ENCODE data around the gene VTI1A. TPM values are rescaled to one million over a fixed set of nuclear protein-coding genes. Genes with fewer than 3 reads are reported as not detected.

Gene VTI1A
- total RNA-seq, 4 donors from 2014 or later: 21.5 to 50.6 (median 37.5) TPM

DNA sequence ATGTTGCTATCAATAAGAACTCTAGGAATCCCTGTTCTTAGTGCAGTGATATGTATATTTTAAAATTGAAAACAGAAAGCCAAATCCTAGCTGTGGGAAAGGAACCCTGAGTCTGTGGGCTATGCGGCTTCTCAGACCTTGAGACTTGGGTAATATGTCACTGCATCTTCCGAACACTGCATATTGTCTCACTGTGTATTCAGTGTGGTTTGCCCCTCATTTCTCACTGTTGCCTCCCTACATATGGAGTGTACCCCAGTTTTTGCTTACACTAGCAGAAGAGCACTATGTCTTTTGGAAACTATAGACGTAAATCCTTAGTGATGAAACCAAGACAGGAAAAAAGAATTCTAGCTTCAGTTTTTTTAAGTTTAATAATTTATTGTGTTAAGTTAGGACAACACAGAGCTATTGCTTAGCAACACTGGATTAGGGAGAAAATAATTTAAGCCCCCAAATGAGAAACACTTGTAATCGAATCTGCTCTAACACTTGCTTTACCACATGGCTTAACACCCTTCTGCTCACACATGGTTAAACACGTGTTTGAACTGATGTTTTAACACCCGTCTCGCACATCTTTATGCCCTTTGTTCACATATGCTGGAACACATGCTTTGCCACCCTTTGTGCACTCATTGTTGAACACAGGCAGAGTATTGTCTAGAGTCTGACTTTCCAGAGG is 251.3 kb downstream of the VTI1A start:
- TF ChIP-seq POLR2A (IDR thresholded peaks at IDR 0.05): no peak
- TF ChIP-seq, protein P1, sequence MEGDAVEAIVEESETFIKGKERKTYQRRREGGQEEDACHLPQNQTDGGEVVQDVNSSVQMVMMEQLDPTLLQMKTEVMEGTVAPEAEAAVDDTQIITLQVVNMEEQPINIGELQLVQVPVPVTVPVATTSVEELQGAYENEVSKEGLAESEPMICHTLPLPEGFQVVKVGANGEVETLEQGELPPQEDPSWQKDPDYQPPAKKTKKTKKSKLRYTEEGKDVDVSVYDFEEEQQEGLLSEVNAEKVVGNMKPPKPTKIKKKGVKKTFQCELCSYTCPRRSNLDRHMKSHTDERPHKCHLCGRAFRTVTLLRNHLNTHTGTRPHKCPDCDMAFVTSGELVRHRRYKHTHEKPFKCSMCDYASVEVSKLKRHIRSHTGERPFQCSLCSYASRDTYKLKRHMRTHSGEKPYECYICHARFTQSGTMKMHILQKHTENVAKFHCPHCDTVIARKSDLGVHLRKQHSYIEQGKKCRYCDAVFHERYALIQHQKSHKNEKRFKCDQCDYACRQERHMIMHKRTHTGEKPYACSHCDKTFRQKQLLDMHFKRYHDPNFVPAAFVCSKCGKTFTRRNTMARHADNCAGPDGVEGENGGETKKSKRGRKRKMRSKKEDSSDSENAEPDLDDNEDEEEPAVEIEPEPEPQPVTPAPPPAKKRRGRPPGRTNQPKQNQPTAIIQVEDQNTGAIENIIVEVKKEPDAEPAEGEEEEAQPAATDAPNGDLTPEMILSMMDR (IDR thresholded peaks at IDR 0.05): no peak
- intact Hi-C loops (cut with DNase I; ENCODE audit: low total_unique reads): no loop called here
- no peaks in the 10 kb centered on the region for H3K4me1 ChIP-seq

GRCh38 chr10:112698818-112699164 is 251.8 kb downstream of the VTI1A start:
- Histone ChIP-seq H3K9me3 (no peaks in the 10 kb centered on the region), H3K27ac (no peak overlapping the region), H3K4me3 (no peak overlapping the region), H3K36me3 (no peaks in the 10 kb centered on the region), H3K27me3 (no peaks in the 10 kb centered on the region), H3K4me1 (no peaks in the 10 kb centered on the region)
- intact Hi-C loops (cut with DNase I; ENCODE audit: low total_unique reads): no loop called here
- TF ChIP-seq, protein P1 (IDR thresholded peaks at IDR 0.05): no peak
- TF ChIP-seq POLR2A (IDR thresholded peaks at IDR 0.05): no peak
- DNase-seq: no peak

More for the DNA sequence above, 251.3 kb downstream of the VTI1A start:
- H3K9me3 ChIP-seq: no peaks in the 10 kb centered on the region
- no peaks in the 10 kb centered on the region for H3K36me3 ChIP-seq
- H3K4me3 ChIP-seq: no peak overlapping the region
- no peak overlapping the region for H3K27ac ChIP-seq
- no peak for DNase-seq
- H3K27me3 ChIP-seq: no peaks in the 10 kb centered on the region

GRCh38 chr10:112700215-112700671 is 253.2 kb downstream of the VTI1A start:
- intact Hi-C loops (cut with DNase I; ENCODE audit: low total_unique reads): no loop called here
- Histone ChIP-seq H3K4me3 (no peak overlapping the region), H3K9me3 (no peaks in the 10 kb centered on the region), H3K4me1 (no peaks in the 10 kb centered on the region), H3K27ac (no peak overlapping the region), H3K36me3 (no peaks in the 10 kb centered on the region), H3K27me3 (no peaks in the 10 kb centered on the region)
- no peak for DNase-seq
- TF ChIP-seq POLR2A (IDR thresholded peaks at IDR 0.05): no peak
- TF ChIP-seq, protein P1 (IDR thresholded peaks at IDR 0.05): no peak

DNA sequence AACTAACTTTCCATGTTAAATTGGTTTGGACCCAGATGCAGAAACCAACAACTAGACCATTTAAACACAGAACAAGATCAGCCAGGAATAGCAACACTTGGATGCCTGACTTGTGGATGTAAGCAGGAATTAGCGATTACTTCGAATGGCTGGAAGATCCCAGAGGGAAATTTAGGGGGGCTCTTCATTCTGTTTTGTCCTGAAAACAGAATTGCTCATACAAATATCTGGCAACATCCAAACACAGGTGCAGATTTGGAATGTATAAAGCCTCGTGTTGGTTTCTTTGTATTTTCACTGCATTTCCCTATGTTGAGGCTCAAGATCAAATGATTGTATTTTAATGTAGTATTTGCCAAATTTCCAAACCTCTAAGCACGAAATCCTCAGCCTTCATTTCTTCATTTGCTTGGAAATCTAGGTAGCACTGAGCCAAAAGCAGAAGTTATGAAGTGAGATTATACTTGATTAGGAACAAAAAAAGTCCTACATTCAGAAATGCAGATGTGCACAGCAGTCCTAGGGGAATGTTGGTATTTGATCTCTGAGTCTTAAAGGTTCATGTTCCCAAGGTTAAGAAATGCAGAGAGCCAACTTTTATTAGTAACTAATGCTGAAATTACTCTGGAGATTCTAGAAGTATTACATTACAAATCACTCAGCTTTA is 254.3 kb downstream of the VTI1A start:
- intact Hi-C loops (cut with DNase I; ENCODE audit: low total_unique reads): no loop called here
- Histone ChIP-seq H3K27ac (no peak overlapping the region), H3K27me3 (no peaks in the 10 kb centered on the region), H3K4me1 (no peaks in the 10 kb centered on the region), H3K36me3 (no peaks in the 10 kb centered on the region), H3K4me3 (no peak overlapping the region), H3K9me3 (no peaks in the 10 kb centered on the region)
- no peak for DNase-seq
- TF ChIP-seq, protein P1 (IDR thresholded peaks at IDR 0.05): no peak
- no peak for TF ChIP-seq POLR2A (IDR thresholded peaks at IDR 0.05)

DNA sequence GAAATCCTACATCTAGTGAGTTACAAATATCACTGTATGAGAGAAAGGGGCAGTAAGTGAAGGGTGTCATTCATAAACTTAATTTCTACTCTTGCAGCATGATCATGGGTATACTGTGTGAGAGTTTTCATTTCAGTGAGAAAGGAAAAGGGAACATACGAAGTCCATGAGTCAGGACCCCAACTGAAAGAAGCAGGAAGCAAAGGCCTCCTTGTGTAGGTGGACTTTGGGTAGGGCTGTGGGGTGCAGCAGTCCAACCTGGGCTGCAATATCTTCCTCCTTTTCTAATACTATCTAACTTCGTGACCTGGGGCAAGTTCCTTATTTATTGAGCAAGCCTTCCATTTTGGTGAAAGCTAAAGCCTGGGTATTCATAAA is 254.9 kb downstream of the VTI1A start:
- no peak for TF ChIP-seq POLR2A (IDR thresholded peaks at IDR 0.05)
- TF ChIP-seq, protein P1 (IDR thresholded peaks at IDR 0.05): no peak
- intact Hi-C loops (cut with DNase I; ENCODE audit: low total_unique reads): no loop called here
- Histone ChIP-seq H3K27ac (no peak overlapping the region), H3K36me3 (no peaks in the 10 kb centered on the region), H3K4me1 (no peaks in the 10 kb centered on the region), H3K4me3 (no peak overlapping the region), H3K27me3 (no peaks in the 10 kb centered on the region), H3K9me3 (no peaks in the 10 kb centered on the region)
- no peak for DNase-seq

Measured in uterus (tissue), 4 donors.